HG02840 (cell line): Measurements from ENCODE around the gene MRPL54.

Source experiments
- ATAC-seq: cut with Tn5 transposase; IDR thresholded peaks from one replicate; pipeline ENCODE4 v1.9.1; 2021; ENCODE audit warnings: mild to moderate bottlenecking, moderate library complexity, moderate number of reproducible peaks; ENCODE audit not compliant: unreplicated experiment, low FRiP score

Gene MRPL54

GRCh38 chr19:3767050-3767449 lies 4.6 kb downstream of the MRPL54 start:
- ATAC-seq = no peak

- no peak for ATAC-seq
Observed at GRCh38 chr19:3768015-3768747, 5.7 kb downstream of the MRPL54 start.

- ATAC-seq = no peak
Observed at GRCh38 chr19:3768748-3769099, 6.2 kb downstream of the MRPL54 start.

- ATAC-seq = no peak
Observed at GRCh38 chr19:3769494-3769893, 7.0 kb downstream of the MRPL54 start.

GRCh38 chr19:3770136-3770999 lies 7.9 kb downstream of the MRPL54 start:
- ATAC-seq = no peak

GRCh38 chr19:3771000-3771905 lies 8.8 kb downstream of the MRPL54 start:
- ATAC-seq = no peak

GRCh38 chr19:3771906-3772455 lies 9.5 kb downstream of the MRPL54 start, which contains the start of gene RAX2:
Gene RAX2 (minus strand): TSS chr19:3772228. CDS start chr19:3771742, 486 bp downstream.
- ATAC-seq = no peak

- ATAC-seq = no peak
Observed at GRCh38 chr19:3773814-3774515, 11.5 kb downstream of the MRPL54 start.

GRCh38 chr19:3774621-3775373 lies 12.3 kb downstream of the MRPL54 start:
- ATAC-seq = no peak

- no peak for ATAC-seq
Observed at GRCh38 chr19:3775374-3775711, 12.9 kb downstream of the MRPL54 start.

GRCh38 chr19:3775831-3776230 lies 13.3 kb downstream of the MRPL54 start:
- ATAC-seq = no peak

GRCh38 chr19:3776479-3777040 lies 14.1 kb downstream of the MRPL54 start:
- no peak for ATAC-seq

GRCh38 chr19:3778104-3778867 lies 15.8 kb downstream of the MRPL54 start:
- no peak for ATAC-seq

- ATAC-seq = no peak
Observed at GRCh38 chr19:3778899-3779723, 16.6 kb downstream of the MRPL54 start.

- no peak for ATAC-seq
Observed at GRCh38 chr19:3780786-3781304, 18.4 kb downstream of the MRPL54 start.

GRCh38 chr19:3781603-3782002 lies 19.1 kb downstream of the MRPL54 start:
- ATAC-seq = no peak

GRCh38 chr19:3782330-3782729 lies 19.8 kb downstream of the MRPL54 start:
- no peak for ATAC-seq
